Measurements from ENCODE around the gene EIF1AD.

Gene EIF1AD

DNA sequence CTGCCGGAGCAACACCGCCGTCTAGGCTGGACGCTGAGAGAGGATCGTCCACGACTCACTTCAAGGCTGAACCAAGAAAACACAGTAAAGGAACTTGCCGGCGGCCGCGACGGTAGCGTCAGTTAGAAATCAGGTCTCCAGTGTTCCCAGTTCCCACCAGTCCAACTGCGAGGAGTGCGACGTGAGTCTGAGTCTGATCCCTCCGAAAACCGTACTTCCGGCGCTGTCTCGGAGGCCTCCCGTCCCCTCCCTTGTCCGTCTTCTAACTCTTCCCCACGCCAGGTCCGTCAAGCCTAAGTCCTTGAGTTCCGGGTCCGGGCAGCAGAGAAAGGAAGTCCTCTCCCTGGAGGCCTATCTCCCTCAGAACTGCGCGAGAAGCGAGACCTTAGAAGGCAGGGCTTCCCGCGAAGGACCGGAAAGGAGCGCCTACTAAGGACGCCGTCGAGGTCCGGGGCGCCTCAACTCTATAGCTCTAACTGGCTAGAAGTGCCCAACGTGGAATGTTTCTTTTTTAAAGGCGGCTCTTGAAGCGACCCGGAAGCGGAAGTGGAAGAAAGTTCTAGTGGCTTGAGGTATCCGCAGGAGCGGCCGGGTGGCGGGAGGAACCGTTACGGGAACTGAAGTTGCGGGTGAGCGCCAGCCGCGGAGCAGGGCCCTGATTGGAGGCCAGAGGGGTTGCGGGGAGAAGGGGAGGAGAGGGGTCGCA is at the start of gene EIF1AD, which contains the start of gene BANF1:
TSS of gene EIF1AD (minus strand) at position 216 of the 706 bp plus-strand sequence. CDS start 1,768 bp downstream, outside the sequence.
TSS of gene BANF1 (plus strand) at position 562 of the 706 bp plus-strand sequence. CDS start 748 bp downstream, outside the sequence.
- peak; percentile 96 to 98 (median 96) for DNase-seq

DNA sequence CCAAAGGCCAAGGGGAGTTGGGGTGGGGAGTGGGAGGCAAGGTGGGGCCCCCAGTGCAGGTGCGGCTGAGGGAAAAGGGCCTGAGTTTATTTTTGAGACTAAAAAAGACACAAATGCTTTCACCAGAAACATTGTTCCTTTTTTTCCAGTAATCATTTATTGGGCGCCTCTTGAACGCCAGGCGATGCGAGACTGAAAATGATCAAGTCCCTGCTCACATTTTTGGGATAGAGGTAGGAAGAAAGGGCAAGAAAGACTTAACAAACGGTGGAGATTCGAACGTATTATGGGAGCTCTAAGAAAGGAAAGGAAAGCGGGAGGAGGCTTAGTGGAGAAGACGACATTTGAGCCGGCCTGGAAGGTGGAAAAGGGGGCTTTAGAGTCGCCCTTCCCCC is 49.4 kb upstream of the EIF1AD start:
- DNase-seq, result no peak

DNA sequence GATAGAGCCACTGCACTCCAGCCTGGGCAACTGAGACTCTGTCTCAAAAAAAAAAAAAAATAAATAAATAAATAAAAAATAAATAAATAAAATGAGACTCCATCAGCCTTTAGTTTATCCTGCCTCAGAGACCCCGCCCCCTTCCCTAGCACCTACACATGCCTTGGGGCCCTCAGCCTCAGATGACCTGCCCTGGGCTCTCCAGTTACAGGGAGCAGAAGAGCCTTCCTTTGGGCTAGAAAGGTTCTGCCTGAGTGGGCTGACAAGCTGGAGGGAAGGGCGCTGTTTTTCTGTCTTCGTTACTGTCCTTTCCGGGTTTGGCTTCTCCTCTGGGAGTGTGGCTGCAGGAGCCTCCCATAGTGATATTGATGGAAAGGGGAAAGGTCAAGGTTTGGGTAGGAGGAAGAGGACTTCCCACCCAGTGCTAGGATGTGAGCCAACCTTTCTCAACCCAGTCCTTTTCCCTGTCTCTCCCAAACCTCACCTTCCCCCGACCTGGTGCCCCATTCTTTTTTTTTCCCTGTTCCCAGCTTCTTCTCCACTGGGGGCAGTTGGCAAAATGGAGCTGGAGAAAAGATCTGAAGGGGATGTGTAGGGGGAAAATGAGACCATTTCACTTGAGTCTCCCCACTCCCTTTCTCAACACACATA is 48.7 kb upstream of the EIF1AD start:
- no peak for DNase-seq

GRCh38 chr11:66048547-66049323 is 46.8 kb upstream of the EIF1AD start, which contains the start of gene GAL3ST3:
Gene GAL3ST3, minus strand, starts transcription at chr11:66049161. Its CDS starts 3,746 bp downstream, at chr11:66045415.
- no peak for DNase-seq

- no peak for DNase-seq
Measured at GRCh38 chr11:66047541-66048365, 45.8 kb upstream of the EIF1AD start.

DNA sequence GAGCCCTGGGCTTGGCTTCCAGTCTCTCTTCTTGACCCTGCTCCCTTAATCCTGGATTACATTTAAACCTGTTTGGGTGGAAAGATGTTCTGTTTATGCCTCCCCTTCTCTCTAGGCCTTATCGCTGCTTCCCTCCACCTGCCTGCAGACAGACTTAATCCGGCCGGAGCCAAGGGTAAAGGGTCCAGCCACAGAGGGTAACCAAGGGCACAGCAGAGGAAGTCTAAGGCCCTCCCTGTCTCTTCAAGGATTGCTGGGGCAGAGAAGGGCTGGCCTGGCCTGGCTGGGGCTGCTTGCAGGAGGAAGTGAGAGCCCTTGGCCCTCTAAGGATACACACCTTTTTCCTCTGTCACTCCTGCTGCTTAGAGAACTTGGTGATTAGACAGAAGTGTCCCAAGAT is 44.9 kb upstream of the EIF1AD start:
- no peak for DNase-seq

- peak; percentile 84 to 94 (median 90) for DNase-seq
Measured at GRCh38 chr11:66045177-66045639, 43.3 kb upstream of the EIF1AD start.

DNA sequence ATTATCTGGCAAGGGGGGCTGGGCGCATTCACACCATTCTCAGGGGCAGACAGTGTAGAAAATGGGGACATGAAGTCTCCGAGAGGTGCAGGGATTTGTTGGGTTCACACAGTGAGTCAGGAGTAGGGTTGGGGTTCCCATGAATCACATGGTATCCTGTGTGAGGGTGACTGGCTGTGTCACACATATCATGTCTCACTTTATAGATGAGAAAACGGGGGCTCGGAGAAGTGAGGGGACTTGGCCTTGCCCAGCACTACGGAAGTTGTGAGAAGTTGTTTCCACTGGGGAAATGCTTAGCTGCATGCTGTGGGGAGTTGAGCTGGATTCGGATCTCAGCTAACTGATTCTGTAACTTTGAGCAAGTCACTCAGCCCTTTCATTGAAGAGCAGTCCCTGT is 42.8 kb upstream of the EIF1AD start:
- DNase-seq, result peak; percentile 48 to 51 (median 51)

DNA sequence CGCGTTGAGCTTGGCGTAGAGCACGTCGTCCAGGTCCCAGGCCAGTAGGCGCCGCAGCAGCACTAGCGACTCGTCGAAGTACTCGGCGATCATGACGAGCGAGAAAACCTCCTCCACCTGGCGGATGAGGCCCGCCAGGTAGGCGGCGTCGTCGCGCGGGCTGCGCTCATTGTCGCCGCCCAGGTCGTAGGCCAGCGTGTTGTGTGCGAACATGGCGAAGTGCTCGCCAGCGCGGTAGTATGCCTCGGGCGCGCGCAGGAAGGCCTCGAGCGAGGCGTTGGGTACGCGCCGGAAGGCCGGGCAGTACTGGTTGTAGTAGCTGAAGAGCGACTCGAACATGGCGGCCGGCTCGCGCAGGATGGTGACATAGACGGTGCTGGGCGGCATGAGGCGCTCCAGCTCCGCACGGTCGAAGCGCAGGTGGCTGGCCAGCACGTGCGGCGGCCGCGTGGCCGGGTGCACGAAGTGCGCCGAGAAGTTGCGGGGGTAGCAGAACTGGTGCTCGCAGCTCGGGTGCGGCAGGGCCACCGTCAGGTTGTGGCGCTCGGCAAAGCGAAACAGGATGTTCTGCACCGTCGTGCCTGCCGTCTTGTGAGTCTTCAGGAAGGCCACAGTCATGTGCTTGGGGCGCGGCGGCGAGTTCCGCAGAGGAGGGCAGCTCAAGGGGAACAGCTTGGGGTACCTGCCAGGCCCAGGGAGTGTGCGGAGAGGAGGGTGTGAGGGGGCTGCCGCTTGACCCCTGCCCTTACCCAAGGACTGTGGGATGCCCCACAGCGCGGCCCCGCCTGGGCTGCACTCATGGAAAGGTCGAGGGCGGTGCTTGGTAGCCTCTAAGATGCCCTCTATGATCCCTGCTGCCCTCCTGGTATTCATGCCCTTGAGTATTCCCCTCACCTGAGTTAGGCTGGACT is 41.3 kb upstream of the EIF1AD start:
- no peak for DNase-seq

DNA sequence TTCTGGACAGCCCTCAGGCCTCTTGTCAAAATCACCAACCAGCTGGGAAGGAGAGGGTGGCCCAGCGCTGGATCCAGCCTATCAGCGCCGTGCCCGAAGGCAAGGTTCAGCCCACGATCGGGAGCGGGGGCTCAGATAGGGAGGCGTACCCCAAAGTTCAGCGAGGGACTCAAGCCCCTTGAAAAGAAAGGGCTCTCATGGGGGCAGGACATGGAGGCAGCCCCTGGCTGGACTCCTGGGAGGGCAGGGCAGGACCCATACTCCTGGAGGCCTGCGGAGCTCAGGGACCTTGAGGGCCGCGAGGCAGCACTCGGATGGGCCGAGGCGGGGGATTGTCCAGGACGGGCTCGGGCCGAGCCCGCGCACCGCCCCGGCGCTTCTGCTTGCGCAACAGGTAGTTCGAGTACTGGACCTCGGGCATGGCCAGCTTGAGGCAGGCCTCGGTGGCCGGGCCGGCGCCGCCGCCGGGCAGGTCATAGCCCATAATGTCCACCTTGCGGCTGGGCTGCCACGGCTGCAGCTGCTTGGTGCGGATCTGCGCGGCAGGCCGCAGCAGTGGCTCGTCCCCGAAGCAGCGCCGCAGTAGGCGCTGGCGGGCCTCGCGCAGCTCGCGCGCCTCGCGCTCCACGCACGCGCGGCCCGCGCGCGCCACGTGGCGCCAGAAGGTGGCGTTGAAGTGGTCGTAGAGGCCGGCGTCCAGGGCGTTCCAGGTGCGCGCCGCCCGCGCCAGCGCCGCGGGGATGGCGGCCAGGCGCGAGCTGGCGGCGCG is 40.5 kb upstream of the EIF1AD start:
- DNase-seq, result no peak

DNA sequence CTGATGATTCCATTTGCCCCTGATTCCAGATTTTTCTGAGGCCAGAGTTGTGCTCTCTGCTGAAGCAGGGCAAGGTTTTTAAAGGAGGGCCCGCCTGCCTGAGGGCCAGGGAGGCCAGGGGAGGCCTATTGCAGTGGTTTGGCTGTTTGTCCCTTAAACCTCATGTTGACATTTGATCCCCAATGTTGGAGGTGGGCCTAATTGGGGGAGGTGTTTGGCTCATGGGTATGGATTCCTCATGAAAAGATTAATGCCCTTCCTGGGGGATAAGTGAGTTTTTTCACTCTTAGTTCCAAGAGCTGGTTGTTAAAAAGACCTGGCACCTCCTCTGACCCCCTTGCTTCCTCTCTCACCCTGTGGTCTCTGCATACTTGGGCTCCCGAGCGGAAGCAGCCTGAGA is 37.8 kb upstream of the EIF1AD start:
- no peak for DNase-seq

DNA sequence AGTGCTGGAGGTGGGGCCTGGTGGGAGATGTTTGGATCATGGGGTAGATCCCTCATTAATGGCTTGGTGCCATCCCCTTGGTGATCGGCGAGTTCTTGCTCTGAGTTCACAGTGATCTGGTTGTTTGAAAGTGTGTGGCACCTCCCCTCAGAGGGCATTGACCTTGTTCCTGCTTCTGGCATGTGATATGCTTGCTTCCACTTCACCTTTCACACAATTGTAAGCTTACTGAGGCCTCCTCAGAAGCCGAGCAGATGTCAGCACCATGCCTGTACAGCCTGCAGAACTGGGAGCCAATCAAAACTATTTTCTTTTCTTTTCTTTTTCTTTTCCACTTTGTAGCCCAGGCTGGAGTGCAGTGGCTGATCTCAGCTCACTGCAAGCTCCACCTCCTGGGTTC is 35.4 kb upstream of the EIF1AD start:
- DNase-seq, result no peak

- no peak for DNase-seq
Measured at GRCh38 chr11:66036334-66036710, 34.4 kb upstream of the EIF1AD start.

- no peak for DNase-seq
Measured at GRCh38 chr11:66035653-66036333, 33.8 kb upstream of the EIF1AD start.

DNA sequence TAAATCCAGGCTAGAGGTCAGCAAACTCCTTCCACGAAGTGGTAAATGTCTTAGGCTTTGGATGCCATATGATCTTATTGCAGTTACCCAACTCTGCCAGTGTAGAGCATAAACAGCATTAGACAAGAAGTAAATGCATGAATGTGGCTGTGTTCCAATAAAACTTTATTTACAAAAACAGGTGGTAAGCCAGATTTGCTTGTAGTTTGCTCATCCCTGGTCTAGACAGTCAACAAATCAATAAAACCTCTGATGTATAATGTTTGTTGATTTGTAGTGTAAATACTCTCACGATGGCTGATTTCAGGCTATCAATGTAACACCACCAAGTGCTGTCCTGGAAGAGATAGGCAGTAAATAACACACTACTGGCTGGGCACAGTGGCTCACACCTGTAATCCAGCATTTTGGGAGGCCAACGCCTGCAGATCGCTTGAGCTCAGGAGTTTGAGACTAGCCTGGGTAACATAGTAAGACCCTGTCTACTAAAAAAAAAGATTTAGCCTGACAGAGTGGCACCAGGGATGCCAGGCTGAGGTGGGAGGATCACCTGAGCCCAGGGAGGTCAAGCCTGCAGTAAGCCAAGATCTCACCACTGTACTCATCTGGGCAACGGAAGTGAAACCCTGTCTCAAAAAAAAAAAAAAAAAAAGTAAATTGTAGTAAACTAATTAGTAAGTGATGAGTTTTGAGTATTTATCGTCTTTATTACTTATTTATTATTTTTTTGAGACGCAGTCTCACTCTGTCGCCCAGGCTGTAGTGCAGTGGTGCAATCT is 31.2 kb upstream of the EIF1AD start:
- DNase-seq, result peak in 1 of 3 donors; percentile 15

DNA sequence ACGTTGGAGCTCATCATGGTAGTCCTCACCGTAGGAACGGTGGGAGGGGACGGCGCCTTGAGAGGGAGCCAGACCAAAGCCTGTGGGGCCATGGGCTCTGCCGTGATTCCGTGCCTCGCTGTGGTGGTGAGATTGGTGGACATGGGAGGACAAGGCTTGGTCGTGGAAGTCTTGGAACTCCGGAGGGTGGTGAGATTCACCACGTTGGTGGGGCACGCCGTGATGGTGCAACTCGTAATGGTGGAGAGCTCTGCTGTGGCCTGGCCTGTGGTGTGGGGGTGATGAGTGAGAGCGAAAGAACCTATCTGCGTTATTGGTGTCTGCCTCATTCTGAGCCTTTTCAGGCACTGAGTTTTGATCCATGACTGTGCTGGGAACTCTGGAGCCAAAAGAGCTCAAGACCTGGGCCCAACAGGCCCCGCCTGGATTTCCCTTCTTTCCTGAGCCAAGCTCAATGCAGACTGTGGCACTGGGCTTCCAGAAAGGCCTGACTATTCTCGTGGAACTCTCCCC is 24.1 kb upstream of the EIF1AD start, which contains the start of gene CATSPER1:
TSS of gene CATSPER1 (minus strand) at position 463 of the 513 bp plus-strand sequence. CDS start at position 363, 100 bp downstream.
- DNase-seq, result peak in 1 of 3 donors; percentile 13

DNA sequence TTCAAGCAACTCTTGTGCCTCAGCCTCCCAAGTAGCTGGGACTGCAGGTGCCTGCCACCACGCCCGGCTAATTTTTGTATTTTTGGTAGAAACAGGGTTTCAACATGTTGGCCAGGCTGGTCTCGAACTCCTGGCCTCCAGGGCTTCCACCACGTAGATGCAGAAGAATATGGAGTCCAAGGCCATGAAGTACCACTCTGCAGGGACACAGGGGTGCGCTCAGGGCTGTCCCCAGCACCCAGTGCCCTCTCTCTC is 21.2 kb upstream of the EIF1AD start:
- peak in 1 of 3 donors; percentile 1 for DNase-seq

- DNase-seq, result peak; percentile 75 to 90 (median 84)
Measured at GRCh38 chr11:66022401-66023185, 20.6 kb upstream of the EIF1AD start.

Data from suppressor macrophage treated with lipopolysaccharide for 1 hour (primary cell).